Right renal cortex interstitium (tissue), 3 donors: ENCODE measurements around the gene OVCA2. TPM values are rescaled to one million over a fixed set of nuclear protein-coding genes. Genes with fewer than 3 reads are reported as not detected.

Source experiments
- DNase-seq, 3 donors: peaks; one replicate each; pipeline ENCODE4 v3.0.0-alpha.2; 2013; ENCODE audit warnings: low read depth in 3 of 3, low spot score in 2 of 3
- polyA plus RNA-seq, 3 donors: library from polyadenylated mRNA; unstranded; fragments of 120-200 nt; gene quantifications; one replicate each; pipeline ENCODE4 v1.2.1, GENCODE V29; 2013; ENCODE audit not compliant: insufficient read length in 3 of 3

OVCA2 gene
- polyA plus RNA-seq, 3 donors = 13.1 to 14.5 (median 14.0) TPM

GRCh38 chr17:2030779-2031163 lies 11.1 kb upstream of the OVCA2 start:
- DNase-seq = no peak

- no peak for DNase-seq
Observed at GRCh38 chr17:2033153-2033552, 8.7 kb upstream of the OVCA2 start.

- no peak for DNase-seq
Observed at GRCh38 chr17:2034157-2034556, 7.7 kb upstream of the OVCA2 start.

- no peak for DNase-seq
Observed at GRCh38 chr17:2034806-2035540, 6.8 kb upstream of the OVCA2 start.

GRCh38 chr17:2035541-2036488 lies 6.0 kb upstream of the OVCA2 start:
- no peak for DNase-seq

GRCh38 chr17:2037155-2037554 lies 4.7 kb upstream of the OVCA2 start:
- DNase-seq = no peak

GRCh38 chr17:2040219-2040827 lies 1.5 kb upstream of the OVCA2 start:
- no peak for DNase-seq

GRCh38 chr17:2040942-2041560 lies 771 bp upstream of the OVCA2 start:
- DNase-seq = no peak

- no peak for DNase-seq
Observed at GRCh38 chr17:2042390-2042847, 597 bp downstream of the OVCA2 start.

GRCh38 chr17:2042933-2043332 lies 1.1 kb downstream of the OVCA2 start:
- DNase-seq = no peak

GRCh38 chr17:2043785-2044184 lies 2.0 kb downstream of the OVCA2 start:
- DNase-seq = no peak

GRCh38 chr17:2044263-2044894 lies 2.6 kb downstream of the OVCA2 start:
- DNase-seq = no peak

GRCh38 chr17:2047590-2047989 lies 5.8 kb downstream of the OVCA2 start:
- DNase-seq = no peak

- DNase-seq = no peak
Observed at GRCh38 chr17:2048805-2049204, 7.0 kb downstream of the OVCA2 start.

- no peak for DNase-seq
Observed at GRCh38 chr17:2049333-2050299, 7.8 kb downstream of the OVCA2 start.

GRCh38 chr17:2050300-2051060 lies 8.7 kb downstream of the OVCA2 start:
- DNase-seq = no peak

GRCh38 chr17:2051061-2051932 lies 9.5 kb downstream of the OVCA2 start:
- no peak for DNase-seq
